HepG2 (cell line): Measurements from ENCODE around the gene METTL1. TPM values are rescaled to one million over a fixed set of nuclear protein-coding genes. Genes with fewer than 3 reads are reported as not detected.

ENCODE experiments used
- ATAC-seq: fragments of 200-7000 bp; cut with Tn5 transposase; 3 replicates; pipeline ENCODE4 v1.9.1; 2020; ENCODE audit warnings: mild to moderate bottlenecking, moderate library complexity
- BruUV-seq: library from RNA; stranded (reverse); fragments of 400-500 nt; replicated peaks from 2 replicates; lab custom pipeline; 2021; lab: Mats Ljungman, UMichigan
- CTCF ChIA-PET: fragments of 300-600 bp; formaldehyde crosslinking; extraction: SDS; loops from one replicate; lab custom pipeline; 2021; ENCODE audit warnings: low total read pairs, inconsistent platforms, low intra/inter-chr PET ratio; lab: Yijun Ruan, JAX
- POLR2A ChIA-PET: fragments of 350-600 bp; sonication (Branson Sonifier 250); formaldehyde crosslinking; loops from one replicate; lab custom pipeline; 2020; ENCODE audit warnings: antibody characterized with exemption, inconsistent platforms; lab: Yijun Ruan, JAX
- DNase-seq: peaks from one replicate; pipeline ENCODE4 v3.0.0-alpha.2; 2015; ENCODE audit warnings: low spot score
- FAIRE-seq: peaks from 3 replicates; lab custom pipeline; 2011; peaks lifted over from hg19 to GRCh38; lab: Jason Lieb, UNC
- H2AFZ ChIP-seq: one replicate; pipeline ENCODE4 v1.6.1; 2011; ENCODE audit warnings: low read length, inconsistent platforms
- H3K27ac ChIP-seq: fragments of 300-600 bp; 3 replicates; pipeline ENCODE4 v1.8.0; 2011; ENCODE audit warnings: mixed run types, mild to moderate bottlenecking, mixed read lengths, low read length, inconsistent platforms; ENCODE audit not compliant: insufficient read depth; ENCODE audit errors: extremely low read length
- H3K27me3 ChIP-seq, 2 experiments: fragments of 200-600 bp in 1 of 2; 2 replicates in 1 of 2; 3 replicates in 1 of 2; pipeline versions ENCODE4 v1.6.0 to v1.8.0; 2011; ENCODE audit warnings: low read length in 2 of 2, mild to moderate bottlenecking in 2 of 2, moderate library complexity in 2 of 2, inconsistent platforms in 1 of 2; ENCODE audit not compliant: insufficient read depth in 2 of 2, control insufficient read depth in 1 of 2
- H3K36me3 ChIP-seq, 2 experiments: fragments of 200-600 bp in 1 of 2; replicated peaks in 1 of 2; 2 replicates in 1 of 2; 3 replicates in 1 of 2; pipeline versions ENCODE4 v1.5.1 to v1.8.0; 2011; ENCODE audit warnings: low read length in 2 of 2, inconsistent platforms in 1 of 2; ENCODE audit not compliant: insufficient read depth in 2 of 2, control insufficient read depth in 1 of 2
- H3K4me1 ChIP-seq: 2 replicates; pipeline ENCODE4 v1.5.1; 2012; ENCODE audit warnings: low read length, inconsistent platforms; ENCODE audit not compliant: insufficient read depth
- H3K4me2 ChIP-seq: 2 replicates; pipeline ENCODE4 v1.6.0; 2011; ENCODE audit warnings: low read depth, low read length, inconsistent platforms
- H3K4me3 ChIP-seq, 3 experiments: fragments of 200-600 bp in 1 of 3; sonication (generic), shearing (Covaris generic) in 1 of 3; replicated peaks in 1 of 3; 2 replicates each; pipeline ENCODE4 v1.5.1; 2011 to 2016; ENCODE audit warnings: low read length in 3 of 3, inconsistent platforms in 2 of 3, low read depth in 2 of 3, mild to moderate bottlenecking in 2 of 3, control low read depth in 1 of 3, mixed read lengths in 1 of 3; ENCODE audit not compliant: insufficient read depth in 1 of 3
- H3K79me2 ChIP-seq: one replicate; pipeline ENCODE4 v1.6.1; 2011; ENCODE audit warnings: low read length, inconsistent platforms; ENCODE audit not compliant: insufficient read depth
- H3K9ac ChIP-seq: 2 replicates; pipeline ENCODE4 v1.6.0; 2011; ENCODE audit warnings: mild to moderate bottlenecking, low read depth, low read length, inconsistent platforms; ENCODE audit not compliant: insufficient read depth
- H3K9me3 ChIP-seq: 2 replicates; pipeline ENCODE4 v1.5.1; 2012; ENCODE audit warnings: mild to moderate bottlenecking, low read length
- H4K20me1 ChIP-seq: 2 replicates; pipeline ENCODE4 v1.6.0; 2011; ENCODE audit warnings: inconsistent platforms, mild to moderate bottlenecking, low read length, moderate library complexity; ENCODE audit not compliant: insufficient read depth
- ARID4A ChIP-seq: sonication (generic); formaldehyde crosslinking; IDR thresholded peaks from 2 replicates; pipeline ENCODE4 v1.5.0; 2020; ENCODE audit warnings: mild to moderate bottlenecking, missing genetic modification reagents, borderline replicate concordance
- CSRNP2 ChIP-seq: sonication (generic); formaldehyde crosslinking; conservative IDR thresholded peaks from 2 replicates; pipeline ENCODE4 v1.8.0; 2022; ENCODE audit warnings: low read depth, missing genetic modification reagents
- GPN1 ChIP-seq: sonication (generic); formaldehyde crosslinking; IDR thresholded peaks from 2 replicates; pipeline ENCODE4 v1.5.1; 2020; ENCODE audit warnings: missing genetic modification reagents, borderline replicate concordance
- MTERF4 ChIP-seq: sonication (generic); formaldehyde crosslinking; IDR thresholded peaks from 2 replicates; pipeline ENCODE4 v1.8.0; 2023; ENCODE audit warnings: mild to moderate bottlenecking, missing genetic modification reagents
- NFE2L1 ChIP-seq: sonication (generic); formaldehyde crosslinking; IDR thresholded peaks from 2 replicates; pipeline ENCODE4 v1.4.0; 2020; ENCODE audit warnings: missing genetic modification reagents, mild to moderate bottlenecking, borderline replicate concordance
- REL ChIP-seq: sonication (generic); formaldehyde crosslinking; conservative IDR thresholded peaks from 2 replicates; pipeline ENCODE4 v1.8.0; 2022; ENCODE audit warnings: mild to moderate bottlenecking, missing genetic modification reagents, moderate library complexity
- RNF2 ChIP-seq: fragments of 450-650 bp; conservative IDR thresholded peaks from 2 replicates; pipeline ENCODE4 v1.6.1; 2016; ENCODE audit warnings: low read depth
- SALL1 ChIP-seq: sonication (generic); formaldehyde crosslinking; IDR thresholded peaks from 2 replicates; pipeline ENCODE4 v1.8.0; 2022; ENCODE audit warnings: mild to moderate bottlenecking, missing genetic modification reagents
- SMARCE1 ChIP-seq: fragments of 450-650 bp; IDR thresholded peaks from 2 replicates; pipeline ENCODE4 v1.6.1; 2017; ENCODE audit warnings: borderline replicate concordance
- SMYD3 ChIP-seq: sonication (generic); formaldehyde crosslinking; IDR thresholded peaks from 2 replicates; pipeline ENCODE4 v1.8.1; 2023; ENCODE audit warnings: mild to moderate bottlenecking, missing genetic modification reagents
- SNAPC5 ChIP-seq: sonication (generic); formaldehyde crosslinking; IDR thresholded peaks from 2 replicates; pipeline ENCODE4 v1.8.1; 2023; ENCODE audit warnings: mild to moderate bottlenecking, missing genetic modification reagents, borderline replicate concordance
- SPEN ChIP-seq: sonication (generic); formaldehyde crosslinking; IDR thresholded peaks from 2 replicates; pipeline ENCODE4 v1.5.1; 2020; ENCODE audit warnings: low read depth, mild to moderate bottlenecking, missing genetic modification reagents
- ZNF160 ChIP-seq: sonication (generic); formaldehyde crosslinking; IDR thresholded peaks from 2 replicates; pipeline ENCODE4 v1.8.0; 2022; ENCODE audit warnings: mild to moderate bottlenecking, inconsistent platforms, missing genetic modification reagents
- ZNF274 ChIP-seq: sonication (generic); formaldehyde crosslinking; IDR thresholded peaks from 2 replicates; pipeline ENCODE4 v1.5.1; 2020; ENCODE audit warnings: mild to moderate bottlenecking, missing genetic modification reagents
- ZNF557 ChIP-seq: sonication (generic); formaldehyde crosslinking; IDR thresholded peaks from 2 replicates; pipeline ENCODE4 v1.4.0; 2020; ENCODE audit warnings: missing genetic modification reagents
- ZNF781 ChIP-seq: sonication (generic); formaldehyde crosslinking; IDR thresholded peaks from 2 replicates; pipeline ENCODE4 v1.5.1; 2020; ENCODE audit warnings: borderline replicate concordance, mild to moderate bottlenecking, missing genetic modification reagents; ENCODE audit errors: not compliant biosample characterization
- ZNF878 ChIP-seq: sonication (generic); formaldehyde crosslinking; IDR thresholded peaks from 2 replicates; pipeline ENCODE4 v1.8.1; 2023; ENCODE audit warnings: mild to moderate bottlenecking, missing genetic modification reagents, moderate library complexity
- WGBS: methylation state at CpG from one replicate; pipeline ENCODE4 v1.1.6; 2017; ENCODE audit warnings: low lambda C conversion rate; 5-methylcytosine and 5-hydroxymethylcytosine counted together
- in situ Hi-C: cut with HindIII; loops from 2 replicates; pipeline ENCODE4 v1.10.0; 2017; ENCODE audit warnings: low pct_unique_long_range_greater_than_20kb; ENCODE audit not compliant: extremely low pct_ligation_motif_present
- intact Hi-C: fragments of 100-400 bp; cut with micrococcal nuclease; formaldehyde crosslinking; loops from one replicate; pipeline ENCODE4 v1.10.0; 2022; ENCODE audit not compliant: unreplicated experiment
- polyA plus RNA-seq, 8 experiments: library from polyadenylated mRNA; depleted of rRNA in 3 of 8; stranded (reverse) in 7 of 8; unstranded in 1 of 8; fragments of >200 nt; fragmentation: Illumina TruSeq in 4 of 8; extraction: Trizol in 4 of 8; gene quantifications; 2 replicates each; pipeline versions ENCODE4 v1.2.1 to v1.2.3, GENCODE V29; 2011 to 2016; ENCODE audit warnings: low read depth in 4 of 8, missing spikeins in 1 of 8, mixed read lengths in 1 of 8; ENCODE audit not compliant: insufficient read depth in 1 of 8
- total RNA-seq, 5 experiments: library from RNA; depleted of rRNA; stranded (reverse); fragments of >200 nt; fragmentation: Illumina TruSeq; extraction: Trizol; gene quantifications; 2 replicates each; pipeline ENCODE4 v1.2.3, GENCODE V29; 2016; ENCODE audit warnings: low read depth in 1 of 5

The METTL1 gene
- total and polyA plus RNA-seq, 2 of the 13 experiments (the other 11 are each of a cell fraction or from before 2014, with no cell fraction given): 34.7 to 36.9 TPM

GRCh38 chr12:57750561-57751431, 21.1 kb downstream of the METTL1 start:
- BruUV-seq: no TSS peak
- Histone ChIP-seq H3K4me1 (peaks cover 43% of the 10 kb centered on the region), H3K27me3 (no peaks in the 10 kb centered on the region; a peak in 1 of 5 replicates), H3K9ac (peak overlapping the region; percentile 96), H3K79me2 (peaks cover 25% of the 10 kb centered on the region), H2AFZ (no peak overlapping the region), H3K4me3 (peak overlapping the region; percentile 72 to 87 (median 78)), H4K20me1 (0 out of 2 replicates have a peak, but pooled peaks cover 5% of the 10 kb centered on the region), H3K27ac (peak overlapping the region; percentile 87), H3K36me3 (peaks cover 10 to 39% of the 10 kb centered on the region in 2 experiments), H3K4me2 (peak overlapping the region; percentile 98), H3K9me3 (no peaks in the 10 kb centered on the region)
- ChIA-PET POLR2A (no interaction called here), CTCF (no interaction called here)
- in situ Hi-C loops (no loop called here), intact Hi-C loops (no loop called here)
- ATAC-seq (no peak), DNase-seq (no peak), FAIRE-seq (peak; percentile 15)
- WGBS: 76% methylated on average over 15 of the region's 15 CpGs
- TF ChIP-seq ARID4A (CRISPR knock-in tag) (no peak), CSRNP2 (no peak), SMARCE1 (no peak), ZNF557 (CRISPR knock-in tag) (0 out of 2 replicates have a peak, but pooled peaks have one; percentile 7), NFE2L1 (no peak), ZNF160 (CRISPR knock-in tag) (0 out of 2 replicates have a peak, but pooled peaks have one; percentile 11), REL (CRISPR knock-in tag) (no peak), MTERF4 (CRISPR knock-in tag) (no peak), SPEN (CRISPR knock-in tag) (no peak), SMYD3 (CRISPR knock-in tag) (no peak), ZNF878 (CRISPR knock-in tag) (no peak), RNF2 (no peak), GPN1 (CRISPR knock-in tag) (no peak), ZNF274 (CRISPR knock-in tag) (0 out of 2 replicates have a peak, but pooled peaks have one; percentile 25), ZNF781 (CRISPR knock-in tag) (no peak), SALL1 (no peak), SNAPC5 (CRISPR knock-in tag) (no peak)
